Esophagus muscularis mucosa (tissue), 3 donors: ENCODE data around the gene PLCD3.

Experiments
- POLR2A ChIP-seq: fragments of 450-650 bp; IDR thresholded peaks from one replicate; pipeline ENCODE4 v1.6.1; 2017; ENCODE audit warnings: antibody characterized with exemption, moderate library complexity, mild to moderate bottlenecking, low read depth
- POLR2AphosphoS5 ChIP-seq, 2 donors: sonication (generic); formaldehyde crosslinking; IDR thresholded peaks; one replicate each; pipeline ENCODE4 v1.6.1; 2017; ENCODE audit warnings: antibody characterized with exemption in 2 of 2
- TF ChIP-seq, protein P1 (sequence below), 3 experiments: fragments of 200-600 bp in 2 of 3; fragments of 450-650 bp in 1 of 3; sonication (generic) in 2 of 3; IDR thresholded peaks; one replicate each; pipeline ENCODE4 v1.5.1; 2017 to 2019; ENCODE audit warnings: antibody characterized with exemption in 3 of 3, mild to moderate bottlenecking in 2 of 3, moderate library complexity in 1 of 3

DNA sequence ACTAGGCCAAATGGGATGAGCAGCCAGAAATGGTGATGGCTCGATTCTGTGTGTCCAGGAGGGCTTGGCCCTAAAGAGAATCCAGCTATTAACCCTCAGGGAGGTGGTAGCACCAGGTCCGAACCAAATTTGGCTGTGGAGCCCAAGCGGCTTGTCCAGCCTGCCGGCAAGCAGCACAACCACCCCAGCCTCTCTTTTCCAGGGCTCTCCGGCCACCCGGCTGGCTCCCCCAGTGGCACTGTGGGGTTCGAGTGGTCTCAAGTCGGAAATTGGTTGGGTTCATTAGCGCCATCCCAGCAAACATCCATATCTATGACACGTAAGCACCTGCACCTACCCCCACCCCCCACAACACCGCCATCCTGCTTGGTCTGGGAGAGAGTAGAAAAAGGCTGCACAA, 35.4 kb downstream of the PLCD3 start:
- no peak for TF ChIP-seq POLR2AphosphoS5 (IDR thresholded peaks at IDR 0.05)
- TF ChIP-seq, protein P1, sequence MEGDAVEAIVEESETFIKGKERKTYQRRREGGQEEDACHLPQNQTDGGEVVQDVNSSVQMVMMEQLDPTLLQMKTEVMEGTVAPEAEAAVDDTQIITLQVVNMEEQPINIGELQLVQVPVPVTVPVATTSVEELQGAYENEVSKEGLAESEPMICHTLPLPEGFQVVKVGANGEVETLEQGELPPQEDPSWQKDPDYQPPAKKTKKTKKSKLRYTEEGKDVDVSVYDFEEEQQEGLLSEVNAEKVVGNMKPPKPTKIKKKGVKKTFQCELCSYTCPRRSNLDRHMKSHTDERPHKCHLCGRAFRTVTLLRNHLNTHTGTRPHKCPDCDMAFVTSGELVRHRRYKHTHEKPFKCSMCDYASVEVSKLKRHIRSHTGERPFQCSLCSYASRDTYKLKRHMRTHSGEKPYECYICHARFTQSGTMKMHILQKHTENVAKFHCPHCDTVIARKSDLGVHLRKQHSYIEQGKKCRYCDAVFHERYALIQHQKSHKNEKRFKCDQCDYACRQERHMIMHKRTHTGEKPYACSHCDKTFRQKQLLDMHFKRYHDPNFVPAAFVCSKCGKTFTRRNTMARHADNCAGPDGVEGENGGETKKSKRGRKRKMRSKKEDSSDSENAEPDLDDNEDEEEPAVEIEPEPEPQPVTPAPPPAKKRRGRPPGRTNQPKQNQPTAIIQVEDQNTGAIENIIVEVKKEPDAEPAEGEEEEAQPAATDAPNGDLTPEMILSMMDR (IDR thresholded peaks at IDR 0.05): no peak
- TF ChIP-seq POLR2A: no peak
